HS-27A (cell line): ENCODE measurements around the gene KCNMB3.
"Not testable (repeated sequence)": the region's sequence is repeated elsewhere in the genome, so short reads cannot be mapped to it uniquely, and the experiment has no call there.

Experiments
- DNase-seq: peaks from one replicate; pipeline ENCODE4 v3.0.0-alpha.2; 2012; ENCODE audit warnings: low read depth, missing footprints

KCNMB3 gene

GRCh38 chr3:179264449-179264848 is 13.5 kb upstream of the KCNMB3 start:
- no peak for DNase-seq

DNA sequence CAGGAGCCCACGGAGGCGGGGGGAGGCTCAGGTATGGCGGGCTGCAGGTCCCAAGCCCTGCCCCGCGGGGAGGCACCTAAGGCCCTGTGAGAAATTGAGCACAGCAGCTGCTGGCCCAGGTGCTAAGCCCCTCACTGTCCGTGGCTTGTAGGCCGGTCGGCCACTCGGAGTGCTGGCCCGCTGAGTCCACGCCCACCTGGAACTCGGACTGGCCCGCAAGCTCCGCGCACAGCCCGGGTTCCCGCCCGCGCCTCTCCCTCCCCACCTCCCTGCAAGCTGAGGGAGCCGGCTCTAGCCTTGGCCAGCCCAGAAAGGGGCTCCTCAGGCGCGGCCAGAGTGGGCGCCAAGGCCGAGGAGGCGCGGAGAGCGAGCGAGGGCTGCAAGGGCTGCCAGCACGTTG is 12.2 kb upstream of the KCNMB3 start:
- DNase-seq, result no peak

DNA sequence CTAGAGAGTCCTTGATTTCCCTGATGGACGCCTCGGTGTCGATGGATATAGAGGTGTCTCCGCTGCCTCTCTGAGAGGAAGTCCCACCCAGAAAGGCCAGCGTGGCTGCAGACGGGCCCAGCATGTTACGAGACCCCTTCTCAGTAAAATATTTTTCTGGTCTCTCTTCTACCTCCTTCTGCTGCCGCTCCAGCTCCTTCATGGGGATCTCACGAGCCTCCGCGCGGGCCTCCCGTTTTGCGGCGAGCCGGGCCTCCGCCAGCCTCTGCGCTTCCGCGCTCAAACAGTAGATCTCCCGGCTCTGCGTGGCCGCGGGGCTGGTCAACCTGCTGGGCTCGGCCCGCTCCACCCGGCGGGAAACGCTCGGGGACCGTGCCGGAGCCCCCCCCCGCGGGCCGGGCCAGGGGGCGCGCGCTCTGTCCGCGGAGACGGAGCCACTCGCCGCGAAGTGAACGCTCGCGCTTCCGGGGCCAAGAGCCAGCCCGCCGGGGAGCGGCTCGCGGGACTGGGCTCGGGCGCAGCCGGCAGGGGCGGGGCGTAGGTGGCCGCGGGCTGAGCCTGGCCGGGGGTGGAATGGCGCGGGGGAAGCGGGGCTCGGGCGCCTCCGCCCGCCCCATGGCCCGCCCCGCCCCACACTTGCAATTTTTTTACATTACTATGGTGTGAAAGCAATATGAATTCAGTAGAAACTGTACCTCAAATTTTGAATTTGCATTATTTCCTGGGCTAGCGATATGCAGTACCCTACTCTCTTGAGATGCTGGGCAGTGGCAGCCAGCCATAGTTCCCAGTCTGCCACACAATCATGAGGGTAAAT is 10.2 kb upstream of the KCNMB3 start:
- DNase-seq, result no peak

- not testable (repeated sequence) for DNase-seq
Observed at GRCh38 chr3:179259959-179260756, 9.2 kb upstream of the KCNMB3 start.

- no peak for DNase-seq
Observed at GRCh38 chr3:179258820-179259219, 7.9 kb upstream of the KCNMB3 start.

DNA sequence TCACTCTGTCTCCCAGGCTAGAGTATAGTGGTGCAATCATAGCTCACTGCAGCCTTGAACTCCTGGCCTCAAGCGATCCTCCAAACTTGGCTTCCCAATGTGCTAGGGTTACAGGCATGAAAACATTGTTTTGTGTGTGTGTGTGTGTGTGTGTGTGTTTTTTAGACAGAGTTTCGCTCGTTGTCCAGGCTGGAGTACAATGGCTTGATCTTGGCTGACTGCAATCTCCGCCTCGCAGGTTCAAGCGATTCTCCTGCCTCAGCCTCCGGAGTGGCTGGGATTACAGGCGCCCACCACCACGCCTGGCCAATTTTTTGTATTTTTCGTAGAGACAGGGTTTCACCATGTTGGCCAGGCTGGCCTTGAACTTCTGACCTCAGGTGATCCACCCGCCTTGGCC is 6.8 kb upstream of the KCNMB3 start:
- DNase-seq, result not testable (repeated sequence)

- no peak for DNase-seq
Observed at GRCh38 chr3:179256813-179257212, 5.9 kb upstream of the KCNMB3 start.

DNA sequence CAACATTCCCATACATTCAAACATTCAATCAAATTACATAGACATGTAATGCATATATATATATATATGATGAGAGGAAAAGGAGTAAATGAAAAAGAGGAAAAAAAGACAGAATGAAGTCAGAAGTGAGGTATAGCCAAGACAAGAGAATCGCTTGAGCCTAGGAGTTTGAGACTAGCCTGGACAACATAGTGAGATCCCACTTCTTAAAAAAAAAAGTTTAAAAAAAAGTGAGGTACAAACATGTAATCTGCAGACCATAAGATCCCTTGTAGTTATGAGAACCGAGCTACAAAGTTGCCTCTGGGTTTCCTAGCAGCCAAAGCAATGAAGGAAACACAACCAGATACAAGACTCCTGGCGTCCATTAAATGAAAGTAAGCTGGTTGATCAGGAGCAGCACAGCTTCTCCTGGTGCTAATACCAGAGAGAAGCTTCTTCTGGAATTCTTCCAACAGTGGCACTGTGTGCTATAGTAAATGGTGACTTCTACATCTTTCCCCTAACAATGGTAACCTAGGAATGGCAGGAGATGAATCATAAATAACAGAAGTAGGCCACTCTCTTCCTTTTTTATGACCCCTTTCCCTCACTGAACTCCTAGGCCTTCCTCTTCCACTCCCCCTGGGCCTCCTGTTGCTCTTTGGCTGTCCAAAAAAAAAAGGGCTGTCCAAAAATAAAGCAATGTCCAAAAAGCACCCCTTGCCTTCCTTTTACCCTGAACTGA is 3.5 kb downstream of the KCNMB3 start:
- no peak for DNase-seq

GRCh38 chr3:179244878-179245277 is 6.0 kb downstream of the KCNMB3 start:
- DNase-seq, result no peak

DNA sequence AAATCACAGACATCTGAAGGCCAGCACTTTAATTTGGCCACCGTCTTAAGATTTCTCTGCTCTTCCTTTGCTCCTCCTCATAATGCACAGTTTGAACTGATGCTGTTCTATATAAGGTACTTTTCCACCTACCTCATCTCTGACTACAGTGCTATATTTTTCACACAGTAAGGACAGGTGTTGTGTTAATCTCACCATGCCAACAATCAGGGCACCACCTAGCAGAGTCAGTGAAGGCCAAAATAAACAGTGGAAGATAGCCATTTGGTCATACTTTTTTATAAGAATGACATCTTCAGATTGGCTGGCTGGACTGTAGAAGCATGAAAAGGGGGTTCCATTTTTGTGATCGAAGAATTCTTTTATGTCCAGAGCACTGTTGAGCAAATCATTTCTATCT is 8.1 kb downstream of the KCNMB3 start:
- not testable (repeated sequence) for DNase-seq

GRCh38 chr3:179240299-179240698 is 10.6 kb downstream of the KCNMB3 start:
- not testable (repeated sequence) for DNase-seq

DNA sequence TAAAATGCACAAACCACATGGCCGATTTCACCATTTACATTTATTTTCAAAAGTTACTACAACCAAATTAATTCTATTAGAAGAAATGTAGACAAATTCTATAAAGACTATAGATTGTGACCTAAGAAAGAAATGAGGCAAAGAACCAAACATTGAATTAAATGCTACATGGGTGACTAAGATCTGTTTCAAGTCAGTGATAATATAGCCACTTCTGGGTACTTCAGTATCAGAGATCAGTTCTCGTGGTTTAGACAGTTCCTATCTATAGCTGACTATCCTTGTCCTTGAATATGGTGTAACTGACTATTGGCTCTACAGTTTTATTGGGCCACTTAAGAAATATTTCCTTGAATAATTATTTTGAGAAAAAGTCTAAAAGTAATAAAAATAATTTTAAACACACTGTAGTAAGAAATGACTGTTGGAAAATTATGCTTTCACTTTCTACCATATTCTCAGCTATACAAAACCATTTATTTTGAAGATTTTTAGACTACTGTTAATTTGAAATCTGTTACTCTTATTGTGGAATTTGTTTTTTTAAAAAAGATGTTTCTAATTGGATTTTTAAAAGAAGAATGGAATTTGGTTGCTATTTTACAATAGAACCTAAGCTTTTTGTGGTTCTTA is 14.1 kb downstream of the KCNMB3 start:
- DNase-seq, result no peak

DNA sequence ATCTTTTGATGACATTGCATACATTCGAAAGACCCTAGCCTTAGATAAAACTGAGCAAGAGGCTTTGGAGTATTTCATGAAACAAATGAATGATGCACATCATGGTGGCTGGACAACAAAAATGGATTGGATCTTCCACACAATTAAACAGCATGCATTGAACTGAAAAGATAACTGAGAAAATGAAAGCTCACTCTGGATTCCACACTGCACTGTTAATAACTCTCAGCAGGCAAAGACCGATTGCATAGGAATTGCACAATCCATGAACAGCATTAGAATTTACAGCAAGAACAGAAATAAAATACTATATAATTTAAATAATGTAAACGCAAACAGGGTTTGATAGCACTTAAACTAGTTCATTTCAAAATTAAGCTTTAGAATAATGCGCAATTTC is 16.7 kb downstream of the KCNMB3 start:
- no peak for DNase-seq

DNA sequence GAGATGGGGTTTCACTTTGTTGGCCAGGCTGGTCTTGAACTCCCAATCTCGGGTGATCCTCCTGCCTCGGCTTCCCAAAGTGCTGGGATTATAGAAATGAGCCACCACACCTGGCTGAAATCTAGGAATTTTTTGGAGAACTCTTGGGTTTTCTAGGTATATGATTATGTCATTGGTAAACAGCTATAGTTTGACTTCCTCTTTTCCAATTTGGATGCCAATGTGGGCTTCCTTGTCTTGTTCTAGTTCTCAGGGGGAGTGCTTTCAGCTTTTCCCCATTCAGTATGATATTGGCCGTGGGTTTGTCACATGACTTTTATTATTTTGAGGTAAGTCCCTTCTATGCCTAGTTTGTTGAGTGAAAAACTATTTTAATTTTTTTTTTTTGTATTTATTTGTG is 17.9 kb downstream of the KCNMB3 start:
- DNase-seq, result no peak

DNA sequence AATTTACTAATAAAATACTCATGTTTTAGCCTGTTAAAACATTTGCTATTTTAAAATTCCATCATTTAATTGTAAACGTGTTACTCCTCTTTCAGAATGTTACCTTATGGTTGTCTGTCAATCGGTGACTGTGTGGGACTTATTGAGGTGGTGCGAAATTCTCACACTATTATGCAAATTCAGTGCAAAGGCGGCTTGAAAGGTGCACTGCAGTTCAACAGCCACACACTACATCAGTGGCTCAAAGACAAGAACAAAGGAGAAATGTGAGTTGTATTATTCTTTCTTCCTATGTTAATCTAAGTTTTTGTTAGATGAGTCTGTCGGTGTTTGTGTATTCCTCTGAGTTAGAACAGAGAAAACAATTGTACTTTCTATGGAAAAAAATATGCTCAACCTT is 21.7 kb downstream of the KCNMB3 start:
- DNase-seq, result no peak

- no peak for DNase-seq
Observed at GRCh38 chr3:179227349-179227748, 23.6 kb downstream of the KCNMB3 start.

- no peak for DNase-seq
Observed at GRCh38 chr3:179224584-179224983, 26.3 kb downstream of the KCNMB3 start.

- DNase-seq, result no peak
Observed at GRCh38 chr3:179223548-179223947, 27.4 kb downstream of the KCNMB3 start.

GRCh38 chr3:179218213-179218612 is 32.7 kb downstream of the KCNMB3 start:
- DNase-seq, result not testable (repeated sequence)

DNA sequence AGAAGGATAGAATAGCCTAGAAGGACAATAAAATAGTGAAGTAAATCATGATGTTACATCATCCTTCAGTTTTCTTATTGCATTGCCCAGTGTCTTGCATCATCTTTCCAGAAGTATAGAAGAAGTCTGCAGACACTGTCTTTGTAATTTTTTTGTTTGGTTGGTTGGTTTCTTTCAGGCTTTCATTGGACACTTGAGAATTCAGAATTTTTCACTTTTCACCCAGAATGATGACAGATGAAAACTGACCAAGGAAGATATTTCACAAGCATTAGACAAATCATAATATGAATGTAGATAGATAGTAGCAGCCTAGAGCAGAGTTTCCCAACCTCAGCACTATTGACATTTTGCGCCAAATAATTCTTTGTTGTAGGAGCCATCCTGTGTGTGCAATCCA is 35.4 kb downstream of the KCNMB3 start:
- DNase-seq, result not testable (repeated sequence)

GRCh38 chr3:179200790-179201189 is 50.1 kb downstream of the KCNMB3 start:
- no peak for DNase-seq

GRCh38 chr3:179196700-179197099 is 54.2 kb downstream of the KCNMB3 start:
- DNase-seq, result no peak
